ENCODE data around the gene ARF1. TPM values are rescaled to one million over a fixed set of nuclear protein-coding genes. Genes with fewer than 3 reads are reported as not detected.
A peak's percentile ranks its signal among the peaks of the same experiment; 100 is the strongest.

The ARF1 gene
- total RNA-seq, 1 donor from 2014 or later = 172 TPM

DNA sequence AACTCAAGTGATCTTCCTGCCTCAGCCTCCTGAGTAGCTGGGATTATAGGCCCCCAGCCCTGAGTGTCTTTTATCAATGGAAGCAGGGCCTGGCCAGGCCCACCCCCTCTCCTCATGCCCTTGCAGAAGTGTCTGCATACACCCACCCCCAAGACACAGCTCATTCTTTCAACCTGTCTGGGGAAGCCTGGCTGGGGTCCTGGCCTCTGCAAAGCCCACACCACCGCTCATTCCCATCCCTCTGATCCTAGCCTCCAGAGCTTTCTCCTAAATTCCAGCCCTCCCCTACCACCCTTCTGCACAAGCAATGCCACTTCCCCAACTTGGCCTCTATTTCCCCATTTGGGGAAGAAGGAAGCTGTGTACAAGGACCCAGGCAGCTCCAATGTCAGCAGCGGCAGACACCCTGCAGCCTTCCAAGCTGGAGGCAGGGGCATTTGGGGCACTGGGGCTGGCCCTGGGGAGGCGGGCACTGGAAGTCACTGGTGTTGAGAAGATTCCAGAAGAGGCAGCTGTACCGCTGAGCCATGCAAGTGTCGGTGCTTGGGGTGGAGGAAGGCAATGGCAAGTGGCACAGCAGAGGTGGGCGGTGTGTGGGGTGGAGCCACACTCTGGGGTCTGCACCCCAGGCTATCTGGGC lies 33.7 kb upstream of the ARF1 start:
- DNase-seq (ENCODE audit: low spot score) (no peak), ATAC-seq (no peak)

DNA sequence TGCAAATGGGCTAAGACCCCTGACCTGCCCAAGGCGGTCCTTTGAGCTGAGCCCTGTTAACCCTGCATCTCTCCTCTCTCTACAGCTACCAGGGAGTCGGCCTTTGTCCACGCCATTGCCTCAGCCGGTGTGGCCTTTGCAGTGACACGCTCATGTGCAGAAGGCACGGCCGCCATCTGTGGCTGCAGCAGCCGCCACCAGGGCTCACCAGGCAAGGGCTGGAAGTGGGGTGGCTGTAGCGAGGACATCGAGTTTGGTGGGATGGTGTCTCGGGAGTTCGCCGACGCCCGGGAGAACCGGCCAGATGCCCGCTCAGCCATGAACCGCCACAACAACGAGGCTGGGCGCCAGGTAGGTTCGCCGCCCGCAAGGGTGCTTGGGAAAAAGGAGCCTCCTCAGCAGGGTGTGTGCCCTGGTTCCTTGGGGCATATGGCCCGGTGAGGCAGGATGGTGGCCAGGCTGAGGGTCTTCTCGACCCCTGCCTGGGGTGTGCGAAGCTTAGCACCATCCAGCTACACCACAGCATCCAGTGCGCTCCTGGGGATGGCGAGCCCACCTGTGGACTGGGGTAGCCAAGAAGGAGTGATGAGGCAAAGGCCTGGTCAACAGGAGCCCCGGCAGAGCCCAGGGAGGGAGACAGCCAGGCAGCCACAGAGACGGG lies 31.8 kb upstream of the ARF1 start:
- DNase-seq (ENCODE audit: low spot score) (no peak), ATAC-seq (no peak)

DNA sequence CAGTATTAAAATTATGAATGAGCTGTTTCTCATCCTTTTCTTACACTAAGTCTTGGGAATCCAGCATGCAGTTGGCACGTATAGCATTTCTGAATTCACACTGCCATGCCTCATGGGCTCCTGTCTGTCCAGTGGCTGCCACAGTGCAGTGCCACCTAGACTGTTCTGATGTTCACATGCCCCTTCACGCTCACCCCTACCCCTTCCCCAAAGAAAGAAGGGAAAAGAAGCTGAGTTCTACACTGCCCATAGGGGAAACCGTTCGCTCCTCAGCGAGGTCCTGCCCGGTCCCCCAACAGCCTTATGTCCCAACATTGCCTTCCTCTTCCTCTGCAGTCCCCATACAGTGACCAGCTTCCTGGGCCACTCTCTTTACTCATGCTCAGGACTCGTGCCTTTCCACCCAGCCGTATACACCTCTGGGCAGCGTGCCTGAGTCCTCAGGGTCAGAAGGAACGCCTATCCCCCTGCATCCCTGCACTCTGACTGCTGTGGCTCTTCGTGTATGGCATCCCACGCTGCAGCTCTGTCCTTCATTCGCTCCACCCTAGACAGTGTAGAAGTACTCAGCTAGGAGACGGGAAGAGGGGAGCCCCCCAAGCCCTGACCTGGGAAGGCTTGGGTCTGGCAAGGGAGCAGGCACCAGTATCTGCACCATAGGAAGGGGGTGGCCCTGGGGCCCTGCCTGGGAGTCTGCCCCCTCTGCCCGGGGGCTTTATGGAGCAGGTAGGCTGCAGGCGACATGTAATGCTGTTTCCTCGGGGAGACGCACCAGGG lies 24.1 kb upstream of the ARF1 start:
- ATAC-seq (no peak), DNase-seq (ENCODE audit: low spot score) (peak; percentile 31)

DNA sequence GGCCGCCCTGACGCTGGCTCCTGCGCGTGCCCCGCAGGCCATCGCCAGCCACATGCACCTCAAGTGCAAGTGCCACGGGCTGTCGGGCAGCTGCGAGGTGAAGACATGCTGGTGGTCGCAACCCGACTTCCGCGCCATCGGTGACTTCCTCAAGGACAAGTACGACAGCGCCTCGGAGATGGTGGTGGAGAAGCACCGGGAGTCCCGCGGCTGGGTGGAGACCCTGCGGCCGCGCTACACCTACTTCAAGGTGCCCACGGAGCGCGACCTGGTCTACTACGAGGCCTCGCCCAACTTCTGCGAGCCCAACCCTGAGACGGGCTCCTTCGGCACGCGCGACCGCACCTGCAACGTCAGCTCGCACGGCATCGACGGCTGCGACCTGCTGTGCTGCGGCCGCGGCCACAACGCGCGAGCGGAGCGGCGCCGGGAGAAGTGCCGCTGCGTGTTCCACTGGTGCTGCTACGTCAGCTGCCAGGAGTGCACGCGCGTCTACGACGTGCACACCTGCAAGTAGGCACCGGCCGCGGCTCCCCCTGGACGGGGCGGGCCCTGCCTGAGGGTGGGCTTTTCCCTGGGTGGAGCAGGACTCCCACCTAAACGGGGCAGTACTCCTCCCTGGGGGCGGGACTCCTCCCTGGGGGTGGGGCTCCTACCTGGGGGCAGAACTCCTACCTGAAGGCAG lies 23.4 kb upstream of the ARF1 start:
- no peak for DNase-seq (ENCODE audit: low spot score)
- peak; percentile 24 for ATAC-seq

DNA sequence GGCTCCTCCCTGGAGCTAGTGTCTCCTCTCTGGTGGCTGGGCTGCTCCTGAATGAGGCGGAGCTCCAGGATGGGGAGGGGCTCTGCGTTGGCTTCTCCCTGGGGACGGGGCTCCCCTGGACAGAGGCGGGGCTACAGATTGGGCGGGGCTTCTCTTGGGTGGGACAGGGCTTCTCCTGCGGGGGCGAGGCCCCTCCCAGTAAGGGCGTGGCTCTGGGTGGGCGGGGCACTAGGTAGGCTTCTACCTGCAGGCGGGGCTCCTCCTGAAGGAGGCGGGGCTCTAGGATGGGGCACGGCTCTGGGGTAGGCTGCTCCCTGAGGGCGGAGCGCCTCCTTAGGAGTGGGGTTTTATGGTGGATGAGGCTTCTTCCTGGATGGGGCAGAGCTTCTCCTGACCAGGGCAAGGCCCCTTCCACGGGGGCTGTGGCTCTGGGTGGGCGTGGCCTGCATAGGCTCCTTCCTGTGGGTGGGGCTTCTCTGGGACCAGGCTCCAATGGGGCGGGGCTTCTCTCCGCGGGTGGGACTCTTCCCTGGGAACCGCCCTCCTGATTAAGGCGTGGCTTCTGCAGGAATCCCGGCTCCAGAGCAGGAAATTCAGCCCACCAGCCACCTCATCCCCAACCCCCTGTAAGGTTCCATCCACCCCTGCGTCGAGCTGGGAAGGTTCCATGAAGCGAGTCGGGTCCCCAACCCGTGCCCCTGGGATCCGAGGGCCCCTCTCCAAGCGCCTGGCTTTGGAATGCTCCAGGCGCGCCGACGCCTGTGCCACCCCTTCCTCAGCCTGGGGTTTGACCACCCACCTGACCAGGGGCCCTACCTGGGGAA lies 22.7 kb upstream of the ARF1 start:
- peak; percentile 64 for ATAC-seq
- peak; percentile 54 for DNase-seq (ENCODE audit: low spot score)

DNA sequence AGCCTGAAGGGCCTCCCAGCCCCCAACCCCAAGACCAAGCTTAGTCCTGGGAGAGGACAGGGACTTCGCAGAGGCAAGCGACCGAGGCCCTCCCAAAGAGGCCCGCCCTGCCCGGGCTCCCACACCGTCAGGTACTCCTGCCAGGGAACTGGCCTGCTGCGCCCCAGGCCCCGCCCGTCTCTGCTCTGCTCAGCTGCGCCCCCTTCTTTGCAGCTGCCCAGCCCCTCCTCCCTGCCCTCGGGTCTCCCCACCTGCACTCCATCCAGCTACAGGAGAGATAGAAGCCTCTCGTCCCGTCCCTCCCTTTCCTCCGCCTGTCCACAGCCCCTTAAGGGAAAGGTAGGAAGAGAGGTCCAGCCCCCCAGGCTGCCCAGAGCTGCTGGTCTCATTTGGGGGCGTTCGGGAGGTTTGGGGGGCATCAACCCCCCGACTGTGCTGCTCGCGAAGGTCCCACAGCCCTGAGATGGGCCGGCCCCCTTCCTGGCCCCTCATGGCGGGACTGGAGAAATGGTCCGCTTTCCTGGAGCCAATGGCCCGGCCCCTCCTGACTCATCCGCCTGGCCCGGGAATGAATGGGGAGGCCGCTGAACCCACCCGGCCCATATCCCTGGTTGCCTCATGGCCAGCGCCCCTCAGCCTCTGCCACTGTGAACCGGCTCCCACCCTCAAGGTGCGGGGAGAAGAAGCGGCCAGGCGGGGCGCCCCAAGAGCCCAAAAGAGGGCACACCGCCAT lies 21.9 kb upstream of the ARF1 start:
- DNase-seq (ENCODE audit: low spot score) = no peak
- ATAC-seq = no peak

DNA sequence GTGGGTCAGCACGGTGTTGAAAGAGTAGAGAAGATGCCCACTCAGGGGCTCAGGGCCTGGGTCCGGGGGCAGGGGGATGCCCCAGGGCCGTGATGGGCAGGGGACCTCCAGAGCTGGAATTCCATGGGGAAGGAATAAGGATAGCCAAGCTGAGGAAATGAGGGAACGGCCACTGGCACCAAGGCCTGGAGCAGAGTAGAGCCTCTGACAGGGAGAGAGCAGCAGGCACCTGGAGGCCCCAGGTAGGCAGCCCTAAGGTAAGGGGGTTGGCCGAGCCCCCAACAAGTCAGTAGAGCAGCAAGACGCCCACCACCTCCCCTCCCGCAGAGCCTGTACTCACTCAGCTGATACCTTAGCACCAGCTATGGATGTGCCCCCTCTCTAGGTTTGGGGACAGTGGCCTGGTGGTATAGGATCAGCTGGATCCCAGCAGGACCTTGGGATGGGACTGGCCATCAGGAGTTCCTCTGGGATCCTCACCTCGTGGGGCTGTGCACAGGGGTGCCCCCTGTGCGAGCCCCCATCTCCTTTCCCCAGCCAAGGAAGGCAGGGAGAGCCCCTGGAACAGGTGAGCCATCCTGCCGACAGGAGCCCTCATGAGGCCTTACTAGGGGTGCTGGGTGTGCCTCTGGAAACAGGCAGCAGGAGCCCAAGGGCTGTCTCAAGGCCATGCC lies 21.0 kb upstream of the ARF1 start:
- ATAC-seq (no peak), DNase-seq (ENCODE audit: low spot score) (no peak)

DNA sequence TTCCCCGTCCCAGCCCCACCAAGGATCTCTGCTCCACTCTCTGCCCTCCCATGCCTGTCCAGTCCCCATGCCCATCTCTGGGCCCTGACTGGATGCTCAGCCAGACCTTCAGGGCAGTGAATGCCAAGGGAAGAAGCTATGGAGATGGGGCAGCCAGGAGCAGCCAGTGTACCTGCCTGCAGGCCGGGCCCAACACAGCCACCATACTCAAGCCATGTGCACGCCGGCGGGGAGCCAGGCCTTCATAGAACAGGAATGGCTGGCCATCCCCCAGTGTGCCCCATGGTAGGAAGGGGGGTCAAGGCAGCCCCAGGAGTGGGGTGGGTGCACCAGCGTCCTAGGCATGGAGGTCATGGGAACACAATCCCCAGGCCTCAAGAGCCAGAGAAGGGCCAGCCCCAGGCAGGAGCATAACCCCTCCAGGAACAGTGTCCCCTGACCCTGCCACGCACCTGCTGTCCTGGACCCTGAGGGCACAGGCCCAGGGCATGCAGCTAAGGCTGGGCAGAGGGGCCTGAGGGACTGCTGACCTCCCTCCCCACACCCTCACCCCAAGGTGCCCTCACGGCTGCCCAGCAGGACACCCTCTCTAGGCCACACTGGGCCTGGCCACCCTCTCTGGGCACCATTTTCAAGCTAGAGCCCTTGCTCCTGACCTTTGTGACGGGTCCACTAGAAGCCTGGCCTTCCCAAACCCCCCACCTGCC lies 20.3 kb upstream of the ARF1 start:
- DNase-seq (ENCODE audit: low spot score) = no peak
- no peak for ATAC-seq

DNA sequence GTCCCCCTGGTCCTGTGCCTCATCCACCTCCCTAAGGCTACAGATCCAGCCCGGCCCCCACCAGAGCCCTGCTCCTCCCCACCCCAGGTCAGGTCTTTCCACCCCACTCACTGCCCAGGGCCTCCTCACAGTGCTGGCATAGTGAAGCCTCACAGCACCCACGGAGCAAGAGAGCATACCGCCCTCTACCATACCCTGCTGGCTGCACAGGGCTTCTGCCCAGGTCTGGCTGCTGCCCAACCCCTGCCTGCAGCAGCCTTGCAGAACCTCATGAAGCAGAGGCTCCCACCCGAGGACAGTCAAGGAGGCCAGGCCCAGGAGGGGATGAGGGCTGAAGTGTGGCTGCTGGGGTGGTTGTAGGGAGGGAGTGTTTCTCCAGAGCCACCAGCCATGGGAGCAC lies 19.7 kb upstream of the ARF1 start:
- ATAC-seq = no peak

DNA sequence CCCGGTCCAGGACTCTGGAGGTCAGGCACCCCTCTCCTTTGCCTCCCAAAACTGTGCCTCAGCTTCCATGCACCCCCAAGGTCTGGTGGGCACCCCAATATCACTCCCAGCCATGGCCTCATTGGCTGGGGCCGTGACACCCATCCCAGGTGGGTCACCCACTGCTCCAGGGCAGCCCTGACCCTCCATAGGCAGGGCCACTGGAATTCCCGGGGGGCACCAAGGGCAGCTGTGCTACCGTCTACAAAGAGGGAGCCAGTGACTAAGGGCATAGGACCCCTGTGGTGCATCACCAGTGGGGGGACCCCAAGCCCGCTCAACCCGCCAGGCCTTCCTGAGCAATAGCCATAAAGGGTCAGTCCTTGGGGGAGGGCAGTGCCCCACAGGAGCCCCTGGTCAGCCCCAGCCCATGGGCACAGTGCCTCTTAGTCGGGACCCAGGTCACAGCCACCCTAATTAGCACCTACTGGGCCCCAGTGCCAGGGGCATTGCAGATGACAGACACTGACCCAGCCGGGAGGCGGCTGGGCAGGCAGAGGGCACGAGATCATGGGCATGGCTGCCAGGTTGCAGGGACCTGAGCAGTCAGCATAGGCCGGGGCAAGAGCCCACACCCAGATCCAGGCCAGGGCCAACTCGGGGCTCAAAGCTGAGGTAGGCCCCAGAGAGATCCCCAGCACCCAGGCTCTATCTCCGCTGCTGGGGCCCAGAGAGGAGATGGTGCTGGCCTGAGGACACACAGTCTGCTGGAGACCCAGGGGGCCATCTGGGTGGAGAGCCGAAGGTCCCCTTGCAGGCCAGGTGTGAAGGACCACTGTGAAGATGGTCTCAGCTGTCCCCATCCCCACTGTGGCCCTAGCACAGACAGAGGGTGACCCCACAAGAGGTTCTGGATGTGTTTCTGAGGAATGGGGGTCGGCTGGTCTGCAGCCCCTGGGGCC lies 19.0 kb upstream of the ARF1 start:
- no peak for ATAC-seq
- peak; percentile 33 for DNase-seq (ENCODE audit: low spot score)

More for the DNA sequence above, 19.7 kb upstream of the ARF1 start:
- DNase-seq (ENCODE audit: low spot score) = peak; percentile 23

DNA sequence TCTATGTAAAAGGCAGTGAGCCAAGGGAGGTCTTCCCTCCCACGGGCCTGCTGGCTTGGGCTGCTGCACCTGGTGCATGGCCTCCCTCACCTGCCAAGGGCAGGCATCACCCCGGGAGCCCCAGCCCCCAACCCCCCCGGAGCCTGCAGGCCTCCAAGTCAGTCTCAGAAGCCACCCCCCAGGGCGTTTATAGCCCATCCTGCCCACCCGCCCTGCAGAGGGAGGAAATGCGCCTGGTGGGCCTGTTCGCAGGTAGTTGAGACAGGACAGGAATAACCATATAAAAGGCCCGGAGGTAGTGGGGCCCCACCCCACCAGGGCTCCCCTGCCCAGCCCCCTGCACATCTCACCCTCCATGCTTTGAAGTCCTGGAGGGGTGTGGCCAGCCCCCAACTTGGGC lies 18.2 kb upstream of the ARF1 start:
- ATAC-seq (no peak), DNase-seq (ENCODE audit: low spot score) (peak; percentile 40)

DNA sequence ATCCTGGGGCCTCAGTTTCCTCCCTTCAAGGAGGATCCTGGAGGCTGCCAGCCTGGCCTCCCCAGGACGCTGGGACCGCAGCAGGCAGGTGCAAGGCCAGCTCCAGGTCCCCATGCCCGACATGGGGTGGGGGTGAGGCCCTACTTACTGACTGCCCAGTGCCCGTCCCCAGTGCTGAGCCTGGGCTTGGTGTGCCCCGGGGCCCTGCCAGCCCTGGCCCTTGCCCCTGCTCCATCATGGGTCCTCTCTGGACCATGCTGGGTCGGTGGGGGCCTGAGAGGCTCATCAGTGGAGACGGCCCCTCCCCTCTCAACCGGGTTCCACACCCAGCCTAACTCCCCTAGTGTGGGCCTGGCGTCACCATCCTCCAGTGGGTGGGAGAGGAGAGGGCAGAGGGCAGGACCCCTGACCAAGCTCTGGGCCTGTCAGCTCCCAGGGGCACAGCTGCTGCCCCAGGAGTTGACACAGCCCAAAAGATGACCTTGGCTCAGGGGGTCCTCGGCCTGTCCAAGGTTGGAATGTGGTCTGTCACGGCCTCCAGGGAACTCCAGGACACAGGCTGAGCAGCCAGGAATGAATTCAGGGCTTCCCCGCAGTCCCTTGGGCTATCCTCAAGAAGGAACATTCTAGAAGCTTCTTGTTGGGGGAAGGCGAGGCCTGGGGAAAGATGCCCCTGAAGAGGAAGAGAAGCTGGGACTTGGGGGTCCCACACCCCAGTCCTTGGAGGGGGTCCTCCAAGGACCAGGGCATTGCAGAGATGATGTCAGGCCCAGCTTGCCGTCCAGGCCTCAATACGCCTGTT lies 17.6 kb upstream of the ARF1 start:
- no peak for DNase-seq (ENCODE audit: low spot score)
- no peak for ATAC-seq

DNA sequence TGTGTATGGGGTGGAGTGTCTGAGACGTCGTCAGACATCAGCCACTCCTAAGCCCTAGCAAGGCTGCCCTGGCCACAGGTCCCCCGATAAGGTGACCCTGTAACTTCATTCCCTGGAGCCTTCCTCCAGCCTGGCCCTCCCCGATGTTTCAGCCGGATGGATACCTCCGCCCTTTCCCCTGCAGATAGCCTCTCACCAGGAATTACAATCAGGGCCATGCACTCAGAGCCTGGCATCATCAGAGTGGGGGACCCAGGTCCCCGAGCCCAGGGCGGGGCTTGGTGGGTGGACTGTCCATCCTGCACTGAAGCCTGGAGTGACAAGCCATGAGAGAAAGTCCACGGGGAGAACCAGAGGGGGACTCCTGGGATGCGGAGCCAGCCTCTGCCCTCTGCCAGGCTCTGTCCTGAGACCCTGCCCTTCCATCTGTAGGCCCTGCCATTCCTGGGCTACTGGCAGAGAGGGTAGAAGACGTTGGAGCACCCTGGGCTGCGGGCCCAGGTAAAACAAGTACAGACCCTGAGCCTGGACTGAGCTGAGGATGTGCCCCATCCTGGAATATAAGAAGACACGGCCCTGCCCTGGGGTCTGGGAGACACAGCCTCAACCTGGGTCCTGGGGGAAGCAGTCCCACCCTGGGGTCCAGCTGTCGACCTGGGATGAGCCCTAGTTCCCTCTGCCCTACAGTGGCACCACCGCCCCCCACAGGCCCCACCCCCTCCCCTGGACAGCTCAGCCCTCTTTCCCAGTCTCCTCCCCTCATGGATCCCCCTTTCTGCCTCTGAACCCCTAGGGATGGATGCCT lies 16.8 kb upstream of the ARF1 start:
- ATAC-seq (no peak), DNase-seq (ENCODE audit: low spot score) (no peak)

DNA sequence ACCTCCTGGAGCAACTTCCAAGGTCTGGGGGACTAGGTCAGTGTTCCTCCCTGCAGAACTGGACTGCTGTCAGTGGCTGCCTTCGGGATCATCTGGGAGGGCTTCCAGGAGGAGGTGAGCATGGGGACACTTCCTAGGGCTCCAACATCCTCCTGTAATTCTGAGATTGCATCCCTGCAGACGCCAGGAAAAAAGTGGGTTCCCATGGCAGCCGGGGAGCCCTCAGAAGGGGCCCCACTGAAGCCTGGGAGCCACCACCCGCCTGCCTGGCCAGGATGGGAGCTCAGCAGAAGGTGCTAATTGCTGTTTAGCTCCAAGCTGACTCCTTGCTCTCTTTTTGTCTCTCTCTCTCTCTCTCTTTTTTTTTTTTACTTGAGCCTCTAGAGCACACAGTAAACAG lies 16.1 kb upstream of the ARF1 start:
- no peak for ATAC-seq
- peak; percentile 22 for DNase-seq (ENCODE audit: low spot score)

DNA sequence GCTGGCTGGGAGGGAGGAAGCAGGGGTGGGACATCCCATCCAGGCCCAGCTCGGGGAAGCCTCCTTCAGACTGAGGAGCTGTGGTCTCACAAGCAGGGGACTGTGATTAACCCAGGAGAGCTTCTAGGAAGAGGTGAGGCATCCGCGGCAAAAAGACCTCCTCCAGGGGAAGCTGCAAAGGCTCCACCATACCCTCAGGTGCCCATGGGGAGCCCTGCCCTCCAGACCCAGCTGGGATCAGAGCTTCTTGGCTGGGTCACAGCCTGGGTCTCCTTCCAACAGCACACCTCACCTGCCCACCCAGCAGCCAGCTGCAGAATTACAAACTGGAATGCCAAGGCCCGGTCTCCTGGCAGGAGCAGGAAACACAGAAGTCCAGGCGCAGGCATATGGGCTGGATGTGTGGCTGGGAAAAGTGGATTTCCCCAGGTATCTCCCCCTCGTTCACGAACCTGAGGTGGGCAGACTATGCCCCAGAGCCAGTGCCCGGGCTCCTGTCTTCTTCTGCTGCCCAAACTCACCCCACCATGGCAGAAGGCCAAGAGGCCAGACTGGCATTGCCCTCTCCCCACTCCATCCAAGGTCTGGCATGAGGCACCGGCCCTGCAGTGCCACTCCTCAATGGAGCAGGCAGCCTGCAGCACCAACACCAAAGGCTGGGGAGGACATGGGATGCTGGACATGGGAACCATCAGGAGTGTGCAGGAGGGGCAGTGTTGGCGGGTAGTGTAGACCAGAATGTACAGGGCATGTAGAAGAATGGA lies 15.4 kb upstream of the ARF1 start:
- peak; percentile 18 for DNase-seq (ENCODE audit: low spot score)
- no peak for ATAC-seq

Data from left lobe of liver (tissue), 2 donors.